ENCODE measurements around the gene TSKS.
"Not testable (repeated sequence)": the region's sequence is repeated elsewhere in the genome, so short reads cannot be mapped to it uniquely, and the experiment has no call there.

The TSKS gene

GRCh38 chr19:49766007-49766929 is 3.2 kb upstream of the TSKS start:
- peak; percentile 99 for DNase-seq

- DNase-seq, result no peak
These were observed 1.2 kb upstream of the TSKS start for GRCh38 chr19:49764341-49764740.

GRCh38 chr19:49761625-49762311 is 1.3 kb downstream of the TSKS start:
- no peak for DNase-seq

- no peak for DNase-seq
These were observed 1.9 kb downstream of the TSKS start for GRCh38 chr19:49761249-49761624.

GRCh38 chr19:49758292-49758691 is 4.8 kb downstream of the TSKS start:
- no peak for DNase-seq

GRCh38 chr19:49755956-49756355 is 7.2 kb downstream of the TSKS start:
- no peak for DNase-seq

- no peak for DNase-seq
These were observed 10.4 kb downstream of the TSKS start for GRCh38 chr19:49752701-49753100.

- no peak for DNase-seq
These were observed 13.3 kb downstream of the TSKS start for GRCh38 chr19:49749771-49750170.

GRCh38 chr19:49749055-49749716 is 13.9 kb downstream of the TSKS start:
- DNase-seq, result no peak

- DNase-seq, result no peak
These were observed 16.7 kb downstream of the TSKS start for GRCh38 chr19:49746206-49746958.

GRCh38 chr19:49744946-49745381 is 18.1 kb downstream of the TSKS start:
- no peak for DNase-seq

- no peak for DNase-seq
These were observed 21.8 kb downstream of the TSKS start for GRCh38 chr19:49741210-49741844.

GRCh38 chr19:49739933-49740332 is 23.2 kb downstream of the TSKS start:
- no peak for DNase-seq

- no peak for DNase-seq
These were observed 24.0 kb downstream of the TSKS start for GRCh38 chr19:49739098-49739497.

GRCh38 chr19:49738268-49738667 is 24.8 kb downstream of the TSKS start:
- DNase-seq, result no peak

- no peak for DNase-seq
These were observed 32.9 kb downstream of the TSKS start for GRCh38 chr19:49730166-49730565.

- DNase-seq, result no peak
These were observed 35.7 kb downstream of the TSKS start for GRCh38 chr19:49727217-49728030.

- not testable (repeated sequence) for DNase-seq
These were observed 43.7 kb downstream of the TSKS start for GRCh38 chr19:49719420-49719819.

- DNase-seq, result no peak
These were observed 44.1 kb downstream of the TSKS start for GRCh38 chr19:49718991-49719390.

- no peak for DNase-seq
These were observed 44.6 kb downstream of the TSKS start for GRCh38 chr19:49718511-49718910.

- no peak for DNase-seq
These were observed 47.0 kb downstream of the TSKS start for GRCh38 chr19:49716154-49716553.
